Body of pancreas (tissue), 4 donors: ENCODE results near the gene AGTR1. TPM values are rescaled to one million over a fixed set of nuclear protein-coding genes. Genes with fewer than 3 reads are reported as not detected.
A peak's percentile ranks its signal among the peaks of the same experiment; 100 is the strongest.

ENCODE experiments used
- ATAC-seq: fragments of 150-250 bp; one replicate; pipeline ENCODE4 v1.9.1; 2016
- DNase-seq, 4 donors: peaks; one replicate each; pipeline ENCODE4 v3.0.0-alpha.2; 2019
- H3K27ac ChIP-seq, 4 donors: fragments of 200-600 bp; sonication (generic); 1 replicate in 3 of 4; 2 replicates in 1 of 4; pipeline versions ENCODE4 v1.5.1 to v1.6.1; 2016 to 2019; ENCODE audit warnings: mild to moderate bottlenecking in 1 of 4, mixed read lengths in 1 of 4, moderate library complexity in 1 of 4
- H3K27me3 ChIP-seq, 2 donors: fragments of 200-600 bp; sonication (generic); one replicate each; pipeline ENCODE4 v1.6.0; 2016; ENCODE audit warnings: mild to moderate bottlenecking in 1 of 2
- H3K36me3 ChIP-seq, 2 donors: fragments of 200-600 bp; sonication (generic); replicated peaks in 1 of 2; 2 replicates each; pipeline ENCODE4 v1.5.1; 2016; ENCODE audit warnings: low read depth in 2 of 2; ENCODE audit not compliant: insufficient read depth in 1 of 2
- H3K4me1 ChIP-seq: fragments of 200-600 bp; sonication (generic); one replicate; pipeline ENCODE4 v1.6.0; 2016
- H3K4me3 ChIP-seq, 2 donors: fragments of 200-600 bp; sonication (generic); 1 replicate in 1 of 2; 2 replicates in 1 of 2; pipeline ENCODE4 v1.5.1; 2016 to 2019
- H3K9me3 ChIP-seq, 3 donors: fragments of 200-600 bp; sonication (generic); 1 replicate in 2 of 3; 2 replicates in 1 of 3; pipeline ENCODE4 v1.5.1; 2016
- POLR2A ChIP-seq, 3 donors: fragments of 450-650 bp; IDR thresholded peaks; one replicate each; pipeline ENCODE4 v1.6.1; 2016; ENCODE audit warnings: antibody characterized with exemption in 3 of 3, mild to moderate bottlenecking in 2 of 3
- WGBS, 2 donors: methylation state at CpG; one replicate each; pipeline ENCODE4 v1.1.5; 2017; 5-methylcytosine and 5-hydroxymethylcytosine counted together
- intact Hi-C: fragments of 100-400 bp; cut with DNase I; formaldehyde crosslinking; loops from one replicate; pipeline ENCODE4 v1.15.1; 2023
- total RNA-seq, 2 donors: library from RNA; depleted of rRNA; stranded (reverse); fragments of >200 nt; gene quantifications; one replicate each; pipeline ENCODE4 v1.1.0, GENCODE V29; 2016
- TF ChIP-seq, protein P1 (sequence below), 7 experiments: fragments of 450-650 bp in 4 of 7; fragments of 200-600 bp in 3 of 7; sonication (generic) in 3 of 7; IDR thresholded peaks; one replicate each; pipeline ENCODE4 v1.5.1; 2016 to 2019; ENCODE audit warnings: antibody characterized with exemption in 7 of 7

The AGTR1 gene
- total RNA-seq, 2 donors from 2014 or later, result 4.4 to 11.2 TPM

DNA sequence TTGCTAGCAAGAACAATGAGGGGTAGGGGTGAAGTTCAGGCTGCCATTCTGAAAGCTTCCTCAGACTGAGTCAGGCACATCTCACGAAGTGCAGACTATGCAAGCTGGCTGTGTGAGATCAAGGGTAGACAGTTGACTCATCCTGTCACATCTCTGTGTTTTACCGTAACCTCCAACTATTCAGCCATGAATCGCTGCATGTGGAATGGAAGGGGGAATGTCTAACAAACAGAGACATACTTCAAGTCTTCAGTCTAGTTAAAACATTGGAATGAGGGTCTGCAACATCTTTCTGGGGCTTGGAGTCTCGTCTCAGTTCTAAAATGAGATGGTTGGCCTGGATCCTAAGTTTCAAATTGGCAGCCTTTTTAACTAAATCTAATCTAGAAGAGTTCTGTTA, 25.9 kb downstream of the AGTR1 start:
- ATAC-seq (no peak), DNase-seq (no peak)
- WGBS, 2 donors, result 81 to 87% methylated on average over 4 of the region's 4 CpGs
- H3K36me3 ChIP-seq, result no peaks in the 10 kb centered on the region
- no peak overlapping the region for H3K4me3 ChIP-seq
- H3K4me1 ChIP-seq, result peaks cover 24% of the 10 kb centered on the region
- TF ChIP-seq, protein P1, sequence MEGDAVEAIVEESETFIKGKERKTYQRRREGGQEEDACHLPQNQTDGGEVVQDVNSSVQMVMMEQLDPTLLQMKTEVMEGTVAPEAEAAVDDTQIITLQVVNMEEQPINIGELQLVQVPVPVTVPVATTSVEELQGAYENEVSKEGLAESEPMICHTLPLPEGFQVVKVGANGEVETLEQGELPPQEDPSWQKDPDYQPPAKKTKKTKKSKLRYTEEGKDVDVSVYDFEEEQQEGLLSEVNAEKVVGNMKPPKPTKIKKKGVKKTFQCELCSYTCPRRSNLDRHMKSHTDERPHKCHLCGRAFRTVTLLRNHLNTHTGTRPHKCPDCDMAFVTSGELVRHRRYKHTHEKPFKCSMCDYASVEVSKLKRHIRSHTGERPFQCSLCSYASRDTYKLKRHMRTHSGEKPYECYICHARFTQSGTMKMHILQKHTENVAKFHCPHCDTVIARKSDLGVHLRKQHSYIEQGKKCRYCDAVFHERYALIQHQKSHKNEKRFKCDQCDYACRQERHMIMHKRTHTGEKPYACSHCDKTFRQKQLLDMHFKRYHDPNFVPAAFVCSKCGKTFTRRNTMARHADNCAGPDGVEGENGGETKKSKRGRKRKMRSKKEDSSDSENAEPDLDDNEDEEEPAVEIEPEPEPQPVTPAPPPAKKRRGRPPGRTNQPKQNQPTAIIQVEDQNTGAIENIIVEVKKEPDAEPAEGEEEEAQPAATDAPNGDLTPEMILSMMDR (IDR thresholded peaks at IDR 0.05), result no peak
- TF ChIP-seq POLR2A (IDR thresholded peaks at IDR 0.05), result no peak
- no peaks in the 10 kb centered on the region for H3K9me3 ChIP-seq
- intact Hi-C loops, result no loop called here
- no peaks in the 10 kb centered on the region for H3K27me3 ChIP-seq
- H3K27ac ChIP-seq, result no peak overlapping the region

DNA sequence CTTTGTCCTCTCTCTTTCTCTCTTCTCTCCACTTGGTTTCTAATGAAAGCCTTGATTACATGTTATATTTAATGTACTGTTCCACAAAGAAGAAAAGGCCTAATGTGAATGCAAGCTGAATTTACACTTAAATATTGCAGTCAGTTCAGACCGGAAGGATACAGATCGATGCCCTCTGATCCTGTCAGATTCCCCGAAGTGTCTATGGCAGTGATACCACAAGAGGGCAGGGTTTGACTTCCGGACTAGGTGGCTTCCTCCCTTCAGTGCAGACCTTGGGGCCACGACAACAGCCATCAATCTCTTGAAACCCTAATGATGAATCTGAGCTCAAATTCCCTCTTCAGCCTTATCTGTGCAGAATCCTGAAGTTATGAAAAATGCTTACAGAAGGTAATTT, 29.5 kb downstream of the AGTR1 start:
- Histone ChIP-seq H3K4me3 (no peak overlapping the region), H3K36me3 (no peaks in the 10 kb centered on the region), H3K9me3 (no peaks in the 10 kb centered on the region), H3K4me1 (peaks cover 38% of the 10 kb centered on the region), H3K27me3 (no peaks in the 10 kb centered on the region), H3K27ac (peak overlapping the region in 1 of 4 donors; percentile 83)
- ATAC-seq, result peak; percentile 76
- TF ChIP-seq, protein P1 (IDR thresholded peaks at IDR 0.05), result peak; percentile 30 to 69 (median 66)
- TF ChIP-seq POLR2A (IDR thresholded peaks at IDR 0.05), result no peak
- WGBS, 2 donors, result 22 to 24% methylated on average over 5 of the region's 5 CpGs
- intact Hi-C loops, result no loop called here
- peak; percentile 68 to 73 (median 70) for DNase-seq

DNA sequence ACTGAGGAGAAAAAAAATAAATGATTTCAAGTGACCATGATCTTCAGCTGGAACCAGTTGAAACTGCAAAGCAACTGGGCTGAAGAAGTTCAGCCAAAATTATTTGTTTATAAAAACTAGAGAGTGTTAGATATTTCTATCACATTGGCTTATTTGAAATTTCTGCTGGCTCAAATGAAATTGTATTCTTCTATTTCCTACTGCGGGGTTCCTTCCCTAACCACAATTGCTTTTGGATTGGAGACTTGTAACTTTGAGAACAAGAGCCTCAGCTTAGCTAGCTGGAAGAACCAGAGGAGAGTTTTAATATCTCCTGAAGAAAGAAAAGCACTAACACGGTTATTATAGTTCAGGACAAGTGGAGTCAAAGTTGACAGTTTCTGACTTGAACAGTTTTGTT, 31.1 kb downstream of the AGTR1 start:
- Histone ChIP-seq H3K4me1 (peaks cover 47% of the 10 kb centered on the region), H3K36me3 (no peaks in the 10 kb centered on the region), H3K27me3 (no peaks in the 10 kb centered on the region), H3K4me3 (no peak overlapping the region), H3K9me3 (no peaks in the 10 kb centered on the region), H3K27ac (peak overlapping the region; percentile 50 to 86 (median 78))
- no peak for DNase-seq
- WGBS, 2 donors, result 22 to 25% methylated on average over 2 of the region's 2 CpGs
- no peak for ATAC-seq
- intact Hi-C loops, result no loop called here
- no peak for TF ChIP-seq POLR2A (IDR thresholded peaks at IDR 0.05)
- TF ChIP-seq, protein P1 (IDR thresholded peaks at IDR 0.05), result no peak

DNA sequence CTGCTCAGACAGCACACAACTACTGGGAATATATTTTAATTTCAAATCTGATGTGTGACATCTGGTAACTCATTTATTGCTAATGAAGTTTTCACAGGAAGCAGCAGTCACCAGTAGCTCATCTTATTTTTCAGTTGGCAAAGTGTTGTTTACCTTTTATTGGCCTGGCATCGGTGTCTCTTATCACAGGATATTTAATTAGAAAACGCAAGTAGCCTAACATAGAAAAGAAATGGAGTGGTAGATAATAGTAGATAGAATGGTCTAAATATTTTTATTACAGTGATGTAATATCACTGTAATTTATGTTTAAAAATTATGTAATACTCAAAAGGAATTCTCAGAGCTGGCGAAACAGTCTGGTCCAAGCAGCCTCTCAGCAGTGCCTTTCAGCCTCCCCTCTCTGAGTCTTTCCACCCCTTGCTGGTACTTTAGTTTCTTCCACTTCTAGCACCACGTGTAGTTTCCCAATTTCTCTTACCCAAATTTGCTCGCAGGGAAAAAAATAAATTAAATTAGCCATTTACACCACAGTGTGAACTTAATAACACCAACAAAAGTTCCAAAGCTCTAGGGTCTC, 31.9 kb downstream of the AGTR1 start:
- intact Hi-C loops, result no loop called here
- no peaks in the 10 kb centered on the region for H3K27me3 ChIP-seq
- H3K36me3 ChIP-seq, result no peaks in the 10 kb centered on the region
- ATAC-seq (peak; percentile 40), DNase-seq (no peak)
- TF ChIP-seq POLR2A (IDR thresholded peaks at IDR 0.05), result no peak
- TF ChIP-seq, protein P1 (IDR thresholded peaks at IDR 0.05), result no peak
- peak overlapping the region; percentile 50 to 86 (median 78) for H3K27ac ChIP-seq
- peaks cover 52% of the 10 kb centered on the region for H3K4me1 ChIP-seq
- WGBS, 2 donors, result 18 to 30% methylated on average over 5 of the region's 5 CpGs
- H3K4me3 ChIP-seq, result no peak overlapping the region
- H3K9me3 ChIP-seq, result no peaks in the 10 kb centered on the region

DNA sequence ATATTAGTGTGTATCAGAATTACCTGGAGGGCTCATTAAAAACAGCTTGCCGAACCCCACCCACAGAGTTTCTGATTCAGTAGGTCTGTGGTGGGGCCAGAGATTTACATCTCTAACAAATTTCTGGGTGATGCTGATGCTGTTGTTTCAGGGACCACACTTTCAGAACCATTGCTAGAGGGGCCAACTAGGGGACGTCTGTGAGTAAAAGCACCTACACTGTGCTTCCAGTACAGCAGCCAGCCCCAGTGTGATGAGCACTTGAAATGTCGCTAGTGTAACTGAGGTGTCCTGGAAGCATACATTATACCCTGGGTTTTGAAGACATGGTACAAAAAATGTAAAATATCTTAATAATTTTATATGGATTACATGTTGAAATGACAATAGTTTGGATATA, 33.0 kb downstream of the AGTR1 start:
- ATAC-seq (no peak), DNase-seq (peak in 1 of 4 donors; percentile 23)
- Histone ChIP-seq H3K4me1 (peaks cover 63% of the 10 kb centered on the region), H3K27ac (peak overlapping the region; percentile 50 to 86 (median 78)), H3K27me3 (no peaks in the 10 kb centered on the region), H3K9me3 (no peaks in the 10 kb centered on the region), H3K4me3 (no peak overlapping the region), H3K36me3 (no peaks in the 10 kb centered on the region)
- intact Hi-C loops, result no loop called here
- TF ChIP-seq POLR2A (IDR thresholded peaks at IDR 0.05), result no peak
- TF ChIP-seq, protein P1 (IDR thresholded peaks at IDR 0.05), result no peak
- 47 to 55% methylated on average over 3 of the region's 3 CpGs for WGBS, 2 donors
